ENCODE data around the gene KBTBD4.

KBTBD4 gene

GRCh38 chr11:47578524-47579494 is at the start of gene KBTBD4, which contains the start of gene NDUFS3:
Gene KBTBD4, minus strand, starts transcription at chr11:47578970. Its CDS starts 19 bp downstream, at chr11:47578951.
Gene NDUFS3, plus strand, starts transcription at chr11:47579074. Its CDS starts 18 bp downstream, at chr11:47579092.
- peak; percentile 93 for DNase-seq

- no peak for DNase-seq
These were observed 49.3 kb upstream of the KBTBD4 start for GRCh38 chr11:47628026-47628425.

- no peak for DNase-seq
These were observed 47.5 kb upstream of the KBTBD4 start for GRCh38 chr11:47626234-47626633.

- DNase-seq = no peak
These were observed 42.1 kb upstream of the KBTBD4 start for GRCh38 chr11:47620836-47621378.

- DNase-seq = no peak
These were observed 38.6 kb upstream of the KBTBD4 start for GRCh38 chr11:47617417-47617809.

- no peak for DNase-seq
These were observed 38.1 kb upstream of the KBTBD4 start for GRCh38 chr11:47616726-47617416.

- no peak for DNase-seq
These were observed 36.5 kb upstream of the KBTBD4 start for GRCh38 chr11:47615249-47615648.

GRCh38 chr11:47611348-47611794 is 32.6 kb upstream of the KBTBD4 start:
- no peak for DNase-seq

- DNase-seq = no peak
These were observed 30.9 kb upstream of the KBTBD4 start for GRCh38 chr11:47609675-47610074.

GRCh38 chr11:47607380-47607779 is 28.6 kb upstream of the KBTBD4 start:
- no peak for DNase-seq

- DNase-seq = no peak
These were observed 28.0 kb upstream of the KBTBD4 start for GRCh38 chr11:47606731-47607130.

- DNase-seq = no peak
These were observed 27.2 kb upstream of the KBTBD4 start for GRCh38 chr11:47605921-47606320.

GRCh38 chr11:47603295-47603694 is 24.5 kb upstream of the KBTBD4 start:
- no peak for DNase-seq

- no peak for DNase-seq
These were observed 21.1 kb upstream of the KBTBD4 start for GRCh38 chr11:47599902-47600301.

GRCh38 chr11:47595967-47596366 is 17.2 kb upstream of the KBTBD4 start:
- no peak for DNase-seq

- DNase-seq = no peak
These were observed 16.3 kb upstream of the KBTBD4 start for GRCh38 chr11:47595029-47595428.

GRCh38 chr11:47593934-47594855 is 15.4 kb upstream of the KBTBD4 start, which contains the start of gene C1QTNF4:
Gene C1QTNF4, minus strand, starts transcription at chr11:47594411. Its CDS starts 3,601 bp downstream, at chr11:47590810.
- no peak for DNase-seq

- no peak for DNase-seq
These were observed 14.7 kb upstream of the KBTBD4 start for GRCh38 chr11:47593492-47593933.

- DNase-seq = no peak
These were observed 14.2 kb upstream of the KBTBD4 start for GRCh38 chr11:47592970-47593369.

- no peak for DNase-seq
These were observed 13.5 kb upstream of the KBTBD4 start for GRCh38 chr11:47592251-47592650.

GRCh38 chr11:47591764-47592163 is 13.0 kb upstream of the KBTBD4 start:
- no peak for DNase-seq

All from activated T-cell treated with anti-CD3 and anti-CD28 coated beads, Interleukin-2, amount 50 U/mL, for 1 hour (primary cell).